Stimulated activated CD4-positive, alpha-beta T cell treated with anti-CD3 and anti-CD28 coated beads, Interleukin-4, amount 100 ng/mL, for 48 hours (primary cell): Measurements from ENCODE around the gene ASTN2.
"Not testable (repeated sequence)": the region's sequence is repeated elsewhere in the genome, so short reads cannot be mapped to it uniquely, and the experiment has no call there.

ENCODE experiments used
- DNase-seq, 2 donors: peaks; one replicate each; pipeline ENCODE4 v3.0.0-alpha.2; 2020; ENCODE audit warnings: low read depth in 2 of 2

Gene ASTN2

GRCh38 chr9:117074784-117075520 lies 339.9 kb downstream of the ASTN2 start:
- no peak for DNase-seq

- DNase-seq, result no peak
Measured at GRCh38 chr9:117074342-117074662, 340.6 kb downstream of the ASTN2 start.

- DNase-seq, result no peak
Measured at GRCh38 chr9:117073539-117074341, 341.1 kb downstream of the ASTN2 start.

- DNase-seq, result no peak
Measured at GRCh38 chr9:117073071-117073470, 341.8 kb downstream of the ASTN2 start.

DNA sequence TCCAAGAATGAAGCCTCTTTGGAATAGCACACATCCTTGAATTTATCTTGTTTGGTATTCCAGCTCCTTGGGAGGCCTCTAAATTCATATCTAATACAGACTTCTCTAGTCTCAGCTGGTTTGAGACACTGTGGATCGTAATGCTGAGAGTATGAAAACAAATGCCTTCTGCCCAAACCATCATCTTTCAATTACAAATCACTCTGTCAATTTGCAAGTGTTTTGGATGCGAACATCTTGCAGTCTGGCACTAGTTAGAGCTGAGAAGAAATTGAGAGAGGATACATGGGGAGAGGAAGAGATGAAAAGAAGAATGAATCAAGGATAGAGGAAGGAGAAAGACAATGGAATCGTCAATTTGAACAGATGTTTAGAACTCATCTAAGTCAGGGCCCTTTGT lies 342.6 kb downstream of the ASTN2 start:
- DNase-seq, result no peak

- DNase-seq, result not testable (repeated sequence)
Measured at GRCh38 chr9:117071673-117072207, 343.1 kb downstream of the ASTN2 start.

DNA sequence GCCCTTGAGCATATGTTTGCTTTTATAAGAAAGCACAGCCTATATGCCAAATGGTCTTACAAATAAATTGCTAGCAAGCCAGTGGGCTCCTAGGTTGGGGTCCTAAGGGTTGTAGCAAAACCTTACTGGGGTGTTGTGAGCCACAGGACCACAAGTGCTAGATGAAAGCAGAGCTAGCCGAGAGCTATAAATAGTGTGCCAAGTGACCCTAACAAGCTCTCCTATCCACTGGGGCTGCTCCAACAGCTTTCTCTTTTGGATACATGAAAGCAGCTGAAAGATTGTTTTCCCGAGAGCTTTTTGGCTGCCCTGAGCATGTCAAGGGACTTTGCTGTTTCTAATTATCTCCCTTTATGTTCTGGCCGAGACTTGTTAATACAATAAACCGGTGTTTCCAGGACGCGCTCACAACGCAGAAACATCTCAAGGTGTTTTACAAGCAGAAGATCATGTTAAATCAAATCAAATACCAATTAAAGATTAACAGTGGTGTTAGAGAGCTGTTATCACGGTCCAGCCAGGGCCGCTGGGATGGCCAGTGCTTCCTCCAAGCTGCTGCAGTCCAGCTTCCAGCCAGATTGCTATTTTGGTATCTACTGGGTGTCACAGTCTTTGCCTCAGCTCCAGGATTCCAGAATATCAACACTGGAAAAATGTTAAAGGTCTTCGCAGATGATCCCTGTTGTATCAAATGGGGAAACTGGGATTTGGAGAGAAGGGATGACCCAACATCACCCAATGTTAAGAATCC lies 351.0 kb downstream of the ASTN2 start:
- DNase-seq, result no peak

DNA sequence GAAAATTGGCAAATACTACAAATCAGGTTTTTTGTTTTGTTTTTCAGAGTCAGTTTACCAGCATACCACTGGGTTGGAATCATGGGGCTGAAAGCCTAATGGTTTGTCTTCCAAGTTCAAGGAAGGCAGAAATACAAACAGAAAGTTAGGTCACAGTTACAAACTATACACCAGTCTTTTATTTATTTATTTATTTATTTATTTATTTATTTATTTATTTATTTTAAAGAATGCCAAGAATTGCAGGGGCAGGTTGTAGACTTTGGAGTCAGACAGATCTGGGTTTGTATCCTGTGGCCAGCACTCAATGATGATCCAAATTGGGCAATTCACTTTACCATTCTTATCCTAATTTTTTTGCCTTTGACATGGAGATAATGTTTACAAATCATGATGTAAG lies 353.9 kb downstream of the ASTN2 start:
- no peak for DNase-seq

DNA sequence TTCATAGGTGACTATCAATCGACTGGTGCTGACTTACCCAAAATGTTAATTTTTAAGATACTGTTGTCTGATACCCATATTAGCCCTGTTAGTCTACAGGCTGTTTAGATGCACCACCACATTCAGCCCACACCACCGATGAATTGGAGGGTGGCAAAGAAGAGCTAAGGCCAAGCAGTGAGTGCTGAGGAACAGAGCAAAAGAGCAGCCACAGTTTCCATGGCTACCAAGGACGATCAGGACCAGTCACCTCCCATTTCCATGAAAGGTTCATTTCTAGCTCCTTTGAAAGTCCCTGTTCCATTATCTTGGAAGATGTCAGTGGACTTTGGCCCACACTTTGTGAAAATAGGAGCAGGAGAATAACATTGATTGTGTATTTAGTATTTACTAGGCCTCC lies 364.9 kb downstream of the ASTN2 start:
- no peak for DNase-seq

GRCh38 chr9:117046666-117047327 lies 368.1 kb downstream of the ASTN2 start:
- no peak for DNase-seq

- DNase-seq, result no peak
Measured at GRCh38 chr9:117044241-117044640, 370.6 kb downstream of the ASTN2 start.

- DNase-seq, result no peak
Measured at GRCh38 chr9:117043159-117043558, 371.7 kb downstream of the ASTN2 start.

- no peak for DNase-seq
Measured at GRCh38 chr9:117035546-117035945, 379.3 kb downstream of the ASTN2 start.

DNA sequence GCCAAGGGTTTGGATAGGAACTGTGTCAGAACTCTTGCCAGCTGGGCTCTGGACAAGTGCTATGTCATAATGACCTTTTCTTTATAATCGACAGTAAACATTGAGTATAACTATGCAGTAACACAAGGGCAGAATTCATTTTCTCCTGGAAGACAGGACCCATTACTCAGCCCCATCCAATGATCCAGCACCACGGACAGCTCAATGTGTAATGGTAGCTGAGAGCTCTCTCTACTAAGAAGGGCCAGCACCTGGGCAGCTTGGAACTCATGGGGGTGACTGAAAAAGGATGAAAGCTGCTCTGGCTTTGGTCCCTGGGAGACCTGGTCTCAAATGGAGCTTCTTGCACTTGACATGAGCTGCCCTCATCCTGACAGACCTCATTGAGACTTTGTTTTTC lies 380.0 kb downstream of the ASTN2 start:
- DNase-seq, result no peak

- DNase-seq, result no peak
Measured at GRCh38 chr9:117030254-117030768, 384.5 kb downstream of the ASTN2 start.

DNA sequence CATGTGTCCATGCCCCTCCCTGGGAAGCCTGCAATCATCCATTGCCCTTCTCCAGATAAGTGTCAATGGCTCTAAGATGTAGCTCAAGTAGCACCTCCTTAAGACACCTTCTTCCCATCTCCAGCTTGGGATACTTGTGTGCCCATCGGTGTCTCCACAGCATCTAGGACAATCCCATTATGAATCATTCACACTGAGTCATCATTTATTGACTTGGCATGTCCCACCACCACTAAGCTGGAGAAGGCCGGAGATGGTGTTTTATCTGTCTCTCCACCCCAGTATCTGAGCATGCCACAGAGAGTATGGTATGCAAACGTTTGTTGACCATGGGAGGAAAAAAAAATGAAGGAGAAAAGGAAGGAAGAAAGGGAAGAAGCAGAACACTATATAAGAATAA lies 385.5 kb downstream of the ASTN2 start:
- DNase-seq, result no peak

- no peak for DNase-seq
Measured at GRCh38 chr9:117028103-117028858, 386.6 kb downstream of the ASTN2 start.

DNA sequence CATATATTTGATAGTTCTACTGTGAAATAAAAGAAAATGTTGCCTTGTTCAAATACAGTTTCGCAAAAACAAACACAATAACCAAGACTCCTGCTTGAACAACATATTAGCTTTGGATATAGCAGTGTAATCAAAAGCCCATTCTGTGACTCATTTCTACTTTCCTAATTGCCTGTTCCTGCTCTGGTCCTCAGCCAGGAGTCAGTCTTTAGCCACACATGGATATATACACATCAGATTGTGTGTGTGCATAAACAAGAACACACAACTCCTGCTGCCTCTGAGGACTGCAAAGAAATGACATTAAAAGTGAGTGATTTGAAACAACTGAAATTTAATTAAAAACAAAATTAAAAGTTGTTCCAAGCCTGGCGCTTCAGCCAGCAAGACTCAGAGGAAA lies 393.0 kb downstream of the ASTN2 start:
- no peak for DNase-seq

- no peak for DNase-seq
Measured at GRCh38 chr9:117018966-117019617, 395.8 kb downstream of the ASTN2 start.

- DNase-seq, result no peak
Measured at GRCh38 chr9:117017414-117017985, 397.4 kb downstream of the ASTN2 start.
